GM23338 (cell line): ENCODE data around the gene STAU1. TPM values are rescaled to one million over a fixed set of nuclear protein-coding genes. Genes with fewer than 3 reads are reported as not detected.

Source experiments
- ATAC-seq: fragments of 200-7000 bp; cut with Tn5 transposase; 3 replicates; pipeline ENCODE4 v1.9.1; 2020
- DNase-seq: peaks from one replicate; pipeline ENCODE4 v3.0.0-alpha.2; 2015; ENCODE audit warnings: low spot score
- H2AFZ ChIP-seq: fragments of 200-600 bp; sonication (generic); 2 replicates; pipeline ENCODE4 v1.8.0; 2016; ENCODE audit warnings: antibody characterized with exemption, mild to moderate bottlenecking, moderate library complexity
- H3F3A ChIP-seq: fragments of 200-600 bp; sonication (generic); replicated peaks from 2 replicates; pipeline ENCODE4 v1.8.0; 2017; ENCODE audit warnings: antibody characterized with exemption, mixed run types, low read depth
- H3K27ac ChIP-seq: fragments of 200-600 bp; sonication (generic); 2 replicates; pipeline ENCODE4 v1.6.1; 2016; ENCODE audit warnings: low read depth
- H3K27me3 ChIP-seq: fragments of 200-600 bp; sonication (generic); 2 replicates; pipeline ENCODE4 v1.8.0; 2016; ENCODE audit warnings: mild to moderate bottlenecking, mixed run types, moderate library complexity; ENCODE audit not compliant: insufficient read depth
- H3K36me3 ChIP-seq: fragments of 200-600 bp; sonication (generic); 2 replicates; pipeline ENCODE4 v1.8.0; 2016; ENCODE audit warnings: mild to moderate bottlenecking; ENCODE audit not compliant: insufficient read depth
- H3K4me1 ChIP-seq: fragments of 200-600 bp; sonication (generic); 2 replicates; pipeline ENCODE4 v1.8.0; 2016; ENCODE audit warnings: mild to moderate bottlenecking, moderate library complexity; ENCODE audit not compliant: insufficient read depth
- H3K4me2 ChIP-seq: fragments of 200-600 bp; sonication (generic); 2 replicates; pipeline ENCODE4 v1.7.1; 2017; ENCODE audit warnings: mixed run types
- H3K4me3 ChIP-seq: fragments of 200-600 bp; sonication (generic); 2 replicates; pipeline ENCODE4 v1.6.1; 2016; ENCODE audit warnings: mixed run types
- H3K79me2 ChIP-seq: fragments of 200-600 bp; sonication (generic); replicated peaks from 2 replicates; pipeline ENCODE4 v1.8.0; 2017; ENCODE audit warnings: mild to moderate bottlenecking; ENCODE audit not compliant: insufficient read depth
- H3K9me2 ChIP-seq: fragments of 200-600 bp; sonication (generic); 2 replicates; pipeline ENCODE4 v1.8.0; 2017; ENCODE audit not compliant: insufficient read depth
- H4K20me1 ChIP-seq: fragments of 200-600 bp; sonication (generic); replicated peaks from 2 replicates; pipeline ENCODE4 v1.8.0; 2017; ENCODE audit warnings: mild to moderate bottlenecking; ENCODE audit not compliant: insufficient read depth
- H3K27ac Mint-ChIP-seq: 2 replicates; pipeline ENCODE4 v1.8.0; 2020; ENCODE audit warnings: inconsistent platforms, mild to moderate bottlenecking, moderate library complexity, mixed read lengths
- H3K27me3 Mint-ChIP-seq: 3 replicates; pipeline ENCODE4 v1.8.0; 2022; ENCODE audit warnings: low read depth, mild to moderate bottlenecking, moderate library complexity, mixed read lengths, inconsistent platforms; ENCODE audit not compliant: insufficient read depth, poor library complexity
- H3K36me3 Mint-ChIP-seq: 3 replicates; pipeline ENCODE4 v1.8.0; 2021; ENCODE audit warnings: low read depth, mild to moderate bottlenecking, inconsistent platforms, moderate library complexity, mixed read lengths
- H3K4me1 Mint-ChIP-seq: 3 replicates; pipeline ENCODE4 v1.8.0; 2020; ENCODE audit warnings: mild to moderate bottlenecking, inconsistent platforms, mixed read lengths
- H3K4me3 Mint-ChIP-seq: 3 replicates; pipeline ENCODE4 v1.8.0; 2021; ENCODE audit warnings: moderate library complexity, mild to moderate bottlenecking, inconsistent platforms, mixed read lengths
- H3K9me3 Mint-ChIP-seq: 3 replicates; pipeline ENCODE4 v1.8.0; 2020; ENCODE audit warnings: moderate library complexity, mild to moderate bottlenecking, inconsistent platforms, mixed read lengths
- CREB1 ChIP-seq: fragments of 250-450 bp; sonication (Bioruptor Pico); IDR thresholded peaks from 2 replicates; pipeline ENCODE4 v1.5.0; 2020; ENCODE audit warnings: low read depth, mild to moderate bottlenecking, moderate library complexity
- EZH2 ChIP-seq: fragments of 200-600 bp; sonication (generic); IDR thresholded peaks from one replicate; pipeline ENCODE4 v1.8.0; 2017; ENCODE audit warnings: antibody characterized with exemption, mild to moderate bottlenecking, low read depth; ENCODE audit not compliant: unreplicated experiment
- EZH2phosphoT487 ChIP-seq: fragments of 200-600 bp; sonication (generic); IDR thresholded peaks from one replicate; pipeline ENCODE4 v1.8.1; 2018; ENCODE audit warnings: antibody characterized with exemption; ENCODE audit not compliant: unreplicated experiment
- NANOG ChIP-seq: IDR thresholded peaks from 2 replicates; pipeline ENCODE4 v1.6.1; 2016; ENCODE audit warnings: antibody characterized with exemption, borderline replicate concordance
- POLR2AphosphoS5 ChIP-seq: IDR thresholded peaks from 2 replicates; pipeline ENCODE4 v1.6.1; 2016; ENCODE audit warnings: antibody characterized with exemption, low read depth
- polyA plus RNA-seq: library from polyadenylated mRNA; unstranded; fragments of >200 nt; fragmentation: Nextera tagmentation; extraction: Ambion mirVana; gene quantifications from 2 replicates; pipeline ENCODE4 v1.2.1, GENCODE V29; 2016
- total RNA-seq: library from RNA; depleted of rRNA; stranded (reverse); fragments of >200 nt; shearing (Covaris generic); gene quantifications from 2 replicates; pipeline ENCODE4 v1.2.3, GENCODE V29; 2014
- TF ChIP-seq, protein P1 (sequence below): fragments of 250-450 bp; sonication (Bioruptor Pico); IDR thresholded peaks from 2 replicates; pipeline ENCODE4 v1.5.0; 2020; ENCODE audit warnings: mild to moderate bottlenecking, moderate library complexity
- TF ChIP-seq, protein P2 (sequence below): IDR thresholded peaks from 2 replicates; pipeline ENCODE4 v1.6.1; 2016; ENCODE audit warnings: antibody characterized with exemption

Gene STAU1
- total and polyA plus RNA-seq, 2 experiments from 2014 or later: 102 TPM

DNA sequence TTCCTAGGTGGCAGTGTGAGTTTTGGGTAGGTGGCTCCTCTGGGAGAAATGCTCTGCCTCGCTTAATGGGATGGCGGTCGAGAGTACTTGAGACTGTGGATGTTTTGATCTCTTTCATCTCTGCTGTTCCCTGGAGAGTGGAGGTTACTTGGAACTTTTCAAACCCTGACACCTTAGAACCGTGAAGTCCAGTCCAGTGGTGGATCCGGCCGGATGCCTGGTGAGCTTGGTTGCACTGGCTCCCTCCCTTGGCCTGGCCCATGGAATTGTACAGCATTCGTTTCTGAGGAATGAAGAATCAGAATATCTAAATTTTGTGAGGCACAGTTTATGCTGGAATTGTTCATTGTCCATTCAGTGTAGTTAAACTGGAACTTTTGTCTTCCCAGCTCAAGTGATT, 91.0 kb downstream of the STAU1 start:
- Histone ChIP-seq H3K4me2 (no peak overlapping the region), H3K9me2 (no peaks in the 10 kb centered on the region), H3K79me2 (peaks cover 50% of the 10 kb centered on the region), H3K27me3 (no peaks in the 10 kb centered on the region), H3K4me3 (no peak overlapping the region), H4K20me1 (peaks cover 33% of the 10 kb centered on the region), H2AFZ (no peak overlapping the region), H3K4me1 (no peaks in the 10 kb centered on the region), H3F3A (peaks cover 27% of the 10 kb centered on the region), H3K27ac (peak overlapping the region; percentile 53; the same call in 1 of the 2 replicates), H3K36me3 (peaks cover 80% of the 10 kb centered on the region)
- TF ChIP-seq, protein P1, sequence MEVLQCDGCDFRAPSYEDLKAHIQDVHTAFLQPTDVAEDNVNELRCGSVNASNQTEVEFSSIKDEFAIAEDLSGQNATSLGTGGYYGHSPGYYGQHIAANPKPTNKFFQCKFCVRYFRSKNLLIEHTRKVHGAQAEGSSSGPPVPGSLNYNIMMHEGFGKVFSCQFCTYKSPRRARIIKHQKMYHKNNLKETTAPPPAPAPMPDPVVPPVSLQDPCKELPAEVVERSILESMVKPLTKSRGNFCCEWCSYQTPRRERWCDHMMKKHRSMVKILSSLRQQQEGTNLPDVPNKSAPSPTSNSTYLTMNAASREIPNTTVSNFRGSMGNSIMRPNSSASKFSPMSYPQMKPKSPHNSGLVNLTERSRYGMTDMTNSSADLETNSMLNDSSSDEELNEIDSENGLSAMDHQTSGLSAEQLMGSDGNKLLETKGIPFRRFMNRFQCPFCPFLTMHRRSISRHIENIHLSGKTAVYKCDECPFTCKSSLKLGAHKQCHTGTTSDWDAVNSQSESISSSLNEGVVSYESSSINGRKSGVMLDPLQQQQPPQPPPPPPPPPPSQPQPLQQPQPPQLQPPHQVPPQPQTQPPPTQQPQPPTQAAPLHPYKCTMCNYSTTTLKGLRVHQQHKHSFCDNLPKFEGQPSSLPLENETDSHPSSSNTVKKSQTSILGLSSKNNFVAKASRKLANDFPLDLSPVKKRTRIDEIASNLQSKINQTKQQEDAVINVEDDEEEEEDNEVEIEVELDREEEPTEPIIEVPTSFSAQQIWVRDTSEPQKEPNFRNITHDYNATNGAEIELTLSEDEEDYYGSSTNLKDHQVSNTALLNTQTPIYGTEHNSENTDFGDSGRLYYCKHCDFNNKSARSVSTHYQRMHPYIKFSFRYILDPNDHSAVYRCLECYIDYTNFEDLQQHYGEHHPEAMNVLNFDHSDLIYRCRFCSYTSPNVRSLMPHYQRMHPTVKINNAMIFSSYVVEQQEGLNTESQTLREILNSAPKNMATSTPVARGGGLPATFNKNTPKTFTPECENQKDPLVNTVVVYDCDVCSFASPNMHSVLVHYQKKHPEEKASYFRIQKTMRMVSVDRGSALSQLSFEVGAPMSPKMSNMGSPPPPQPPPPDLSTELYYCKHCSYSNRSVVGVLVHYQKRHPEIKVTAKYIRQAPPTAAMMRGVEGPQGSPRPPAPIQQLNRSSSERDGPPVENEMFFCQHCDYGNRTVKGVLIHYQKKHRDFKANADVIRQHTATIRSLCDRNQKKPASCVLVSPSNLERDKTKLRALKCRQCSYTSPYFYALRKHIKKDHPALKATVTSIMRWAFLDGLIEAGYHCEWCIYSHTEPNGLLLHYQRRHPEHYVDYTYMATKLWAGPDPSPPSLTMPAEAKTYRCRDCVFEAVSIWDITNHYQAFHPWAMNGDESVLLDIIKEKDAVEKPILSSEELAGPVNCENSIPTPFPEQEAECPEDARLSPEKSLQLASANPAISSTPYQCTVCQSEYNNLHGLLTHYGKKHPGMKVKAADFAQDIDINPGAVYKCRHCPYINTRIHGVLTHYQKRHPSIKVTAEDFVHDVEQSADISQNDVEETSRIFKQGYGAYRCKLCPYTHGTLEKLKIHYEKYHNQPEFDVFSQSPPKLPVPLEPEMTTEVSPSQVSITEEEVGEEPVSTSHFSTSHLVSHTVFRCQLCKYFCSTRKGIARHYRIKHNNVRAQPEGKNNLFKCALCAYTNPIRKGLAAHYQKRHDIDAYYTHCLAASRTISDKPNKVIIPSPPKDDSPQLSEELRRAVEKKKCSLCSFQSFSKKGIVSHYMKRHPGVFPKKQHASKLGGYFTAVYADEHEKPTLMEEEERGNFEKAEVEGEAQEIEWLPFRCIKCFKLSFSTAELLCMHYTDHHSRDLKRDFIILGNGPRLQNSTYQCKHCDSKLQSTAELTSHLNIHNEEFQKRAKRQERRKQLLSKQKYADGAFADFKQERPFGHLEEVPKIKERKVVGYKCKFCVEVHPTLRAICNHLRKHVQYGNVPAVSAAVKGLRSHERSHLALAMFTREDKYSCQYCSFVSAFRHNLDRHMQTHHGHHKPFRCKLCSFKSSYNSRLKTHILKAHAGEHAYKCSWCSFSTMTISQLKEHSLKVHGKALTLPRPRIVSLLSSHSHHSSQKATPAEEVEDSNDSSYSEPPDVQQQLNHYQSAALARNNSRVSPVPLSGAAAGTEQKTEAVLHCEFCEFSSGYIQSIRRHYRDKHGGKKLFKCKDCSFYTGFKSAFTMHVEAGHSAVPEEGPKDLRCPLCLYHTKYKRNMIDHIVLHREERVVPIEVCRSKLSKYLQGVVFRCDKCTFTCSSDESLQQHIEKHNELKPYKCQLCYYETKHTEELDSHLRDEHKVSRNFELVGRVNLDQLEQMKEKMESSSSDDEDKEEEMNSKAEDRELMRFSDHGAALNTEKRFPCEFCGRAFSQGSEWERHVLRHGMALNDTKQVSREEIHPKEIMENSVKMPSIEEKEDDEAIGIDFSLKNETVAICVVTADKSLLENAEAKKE (CRISPR knock-in tag): no peak
- TF ChIP-seq NANOG (no peak), EZH2phosphoT487 (no peak), EZH2 (no peak), CREB1 (CRISPR knock-in tag) (no peak), POLR2AphosphoS5 (no peak)
- TF ChIP-seq, protein P2, sequence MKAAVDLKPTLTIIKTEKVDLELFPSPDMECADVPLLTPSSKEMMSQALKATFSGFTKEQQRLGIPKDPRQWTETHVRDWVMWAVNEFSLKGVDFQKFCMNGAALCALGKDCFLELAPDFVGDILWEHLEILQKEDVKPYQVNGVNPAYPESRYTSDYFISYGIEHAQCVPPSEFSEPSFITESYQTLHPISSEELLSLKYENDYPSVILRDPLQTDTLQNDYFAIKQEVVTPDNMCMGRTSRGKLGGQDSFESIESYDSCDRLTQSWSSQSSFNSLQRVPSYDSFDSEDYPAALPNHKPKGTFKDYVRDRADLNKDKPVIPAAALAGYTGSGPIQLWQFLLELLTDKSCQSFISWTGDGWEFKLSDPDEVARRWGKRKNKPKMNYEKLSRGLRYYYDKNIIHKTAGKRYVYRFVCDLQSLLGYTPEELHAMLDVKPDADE: no peak
- H3K4me1 Mint-ChIP-seq: no peaks in the 10 kb centered on the region
- H3K36me3 Mint-ChIP-seq: peaks cover 90% of the 10 kb centered on the region
- no peak for DNase-seq
- H3K27ac Mint-ChIP-seq: no peak overlapping the region; the same call in 1 of the 2 replicates
- H3K9me3 Mint-ChIP-seq: no peaks in the 10 kb centered on the region
- H3K4me3 Mint-ChIP-seq: no peak overlapping the region
- H3K27me3 Mint-ChIP-seq: peaks cover 2% of the 10 kb centered on the region
- ATAC-seq: no peak
